Effector memory CD4-positive, alpha-beta T cell (primary cell): ENCODE results near the gene TUBGCP2.

Experiments
- DNase-seq, 3 donors: peaks; one replicate each; pipeline ENCODE4 v3.0.0-alpha.2; 2020
- H3K27ac ChIP-seq: 2 replicates; pipeline ENCODE4 v1.7.0; 2013; ENCODE audit warnings: mild to moderate bottlenecking, low read length, moderate library complexity; ENCODE audit not compliant: insufficient read depth, poor library complexity, severe bottlenecking
- H3K27me3 ChIP-seq: replicated peaks from 2 replicates; pipeline ENCODE4 v1.7.0; 2013; ENCODE audit warnings: mild to moderate bottlenecking, low read length; ENCODE audit not compliant: insufficient read depth, control insufficient read depth, poor library complexity, severe bottlenecking
- H3K36me3 ChIP-seq: 2 replicates; pipeline ENCODE4 v1.7.0; 2013; ENCODE audit warnings: mild to moderate bottlenecking, low read length, moderate library complexity; ENCODE audit not compliant: control insufficient read depth, insufficient read depth
- H3K4me1 ChIP-seq: 2 replicates; pipeline ENCODE4 v1.7.0; 2013; ENCODE audit warnings: low read length, mild to moderate bottlenecking; ENCODE audit not compliant: control insufficient read depth, insufficient read depth, poor library complexity, severe bottlenecking
- H3K4me3 ChIP-seq: 2 replicates; pipeline ENCODE4 v1.7.0; 2013; ENCODE audit warnings: low read length, low read depth, mild to moderate bottlenecking; ENCODE audit not compliant: insufficient read depth, poor library complexity, severe bottlenecking
- H3K9me3 ChIP-seq: 2 replicates; pipeline ENCODE4 v1.7.0; 2013; ENCODE audit warnings: mild to moderate bottlenecking, low read length, moderate library complexity; ENCODE audit not compliant: control insufficient read depth

The TUBGCP2 gene

GRCh38 chr10:133231244-133231945, 77.3 kb downstream of the TUBGCP2 start:
- peaks cover 18% of the 10 kb centered on the region for H3K4me1 ChIP-seq
- H3K9me3 ChIP-seq = no peaks in the 10 kb centered on the region
- peaks cover 34% of the 10 kb centered on the region for H3K27me3 ChIP-seq
- no peaks in the 10 kb centered on the region for H3K36me3 ChIP-seq
- no peak for DNase-seq
- H3K4me3 ChIP-seq = no peak overlapping the region
- no peak overlapping the region for H3K27ac ChIP-seq

GRCh38 chr10:133230387-133231195, 78.1 kb downstream of the TUBGCP2 start:
- H3K4me1 ChIP-seq = peaks cover 10% of the 10 kb centered on the region
- no peaks in the 10 kb centered on the region for H3K9me3 ChIP-seq
- no peaks in the 10 kb centered on the region for H3K36me3 ChIP-seq
- H3K4me3 ChIP-seq = no peak overlapping the region
- no peak for DNase-seq
- H3K27ac ChIP-seq = no peak overlapping the region
- H3K27me3 ChIP-seq = peaks cover 30% of the 10 kb centered on the region

- no peak within 1 kb of the TSS for H3K4me3 ChIP-seq
- no peak within 1 kb of the TSS for H3K27ac ChIP-seq
- H3K27me3 ChIP-seq = peaks cover 25% of the 10 kb centered on the region
- DNase-seq = no peak
- H3K9me3 ChIP-seq = no peaks in the 10 kb centered on the region
- H3K36me3 ChIP-seq = no peaks in the 10 kb centered on the region
- H3K4me1 ChIP-seq = peaks cover 4% of the 10 kb centered on the region
Measured at GRCh38 chr10:133230044-133230361, 78.7 kb downstream of the TUBGCP2 start, which contains the start of gene UTF1. UTF1 (plus strand) TSS chr10:133230217; CDS start chr10:133230289, 72 bp downstream.

GRCh38 chr10:133229265-133230043, 79.2 kb downstream of the TUBGCP2 start:
- Histone ChIP-seq H3K9me3 (no peaks in the 10 kb centered on the region), H3K36me3 (no peaks in the 10 kb centered on the region), H3K27ac (no peak overlapping the region), H3K27me3 (peaks cover 24% of the 10 kb centered on the region), H3K4me1 (peaks cover 4% of the 10 kb centered on the region), H3K4me3 (no peak overlapping the region)
- no peak for DNase-seq
